K562 (cell line): ENCODE data around the gene NAA10. TPM values are rescaled to one million over a fixed set of nuclear protein-coding genes. Genes with fewer than 3 reads are reported as not detected.

Experiments used
- ADNP ChIP-seq: fragments of 200-800 bp; sonication (Bioruptor generic); IDR thresholded peaks from 2 replicates; pipeline ENCODE4 v1.6.1; 2016; ENCODE audit warnings: missing genetic modification characterization, missing compliant biosample characterization
- FOXA1 ChIP-seq: fragments of 450-650 bp; IDR thresholded peaks from 2 replicates; pipeline ENCODE4 v1.6.1; 2016; ENCODE audit warnings: mild to moderate bottlenecking, borderline replicate concordance
- FOXJ2 ChIP-seq: fragments of 200-800 bp; sonication (Bioruptor generic); IDR thresholded peaks from 2 replicates; pipeline ENCODE4 v1.6.1; 2016; ENCODE audit warnings: missing genetic modification characterization, missing compliant biosample characterization
- HCFC1 ChIP-seq: IDR thresholded peaks from 2 replicates; pipeline ENCODE4 v1.6.1; 2012; ENCODE audit warnings: low read depth, low read length, improper control_type of control experiment
- HNRNPL ChIP-seq: fragments of 200-400 bp; formaldehyde crosslinking; IDR thresholded peaks from 2 replicates; pipeline ENCODE4 v1.6.1; 2017; ENCODE audit warnings: low read depth, mild to moderate bottlenecking, low read length
- ZNF24 ChIP-seq: fragments of 450-650 bp; IDR thresholded peaks from 2 replicates; pipeline ENCODE4 v1.6.1; 2016
- ZNF311 ChIP-seq: fragments of 250-450 bp; sonication (Bioruptor Pico); IDR thresholded peaks from 2 replicates; pipeline ENCODE4 v1.4.0; 2020; ENCODE audit warnings: mild to moderate bottlenecking, moderate library complexity
- ZNF316 ChIP-seq: fragments of 450-650 bp; IDR thresholded peaks from 2 replicates; pipeline ENCODE4 v1.6.1; 2016
- polyA plus RNA-seq, 8 experiments: library from polyadenylated mRNA; depleted of rRNA in 4 of 8; stranded (reverse) in 5 of 8; unstranded in 3 of 8; fragments of >200 nt; fragmentation: Nextera tagmentation in 2 of 8; fragmentation: Illumina TruSeq in 1 of 8; extraction: Ambion mirVana in 2 of 8; extraction: Trizol in 1 of 8; gene quantifications; 2 replicates each; pipeline versions ENCODE4 v1.2.1 to v1.2.3, GENCODE V29; 2011 to 2014; ENCODE audit warnings: inconsistent platforms in 1 of 8, missing spikeins in 1 of 8
- total RNA-seq, 7 experiments: library from RNA; depleted of rRNA in 6 of 7; stranded (reverse); fragments of >200 nt in 6 of 7; fragmentation: Illumina TruSeq in 2 of 7; extraction: Trizol in 2 of 7; gene quantifications; 2 replicates each; pipeline versions ENCODE4 v1.2.1 to v1.2.3, GENCODE V29; 2011 to 2021; ENCODE audit warnings: low replicate concordance in 1 of 7
- TF ChIP-seq, protein P1 (sequence below): fragments of 450-650 bp; IDR thresholded peaks from 2 replicates; pipeline ENCODE4 v1.6.1; 2016; ENCODE audit warnings: borderline replicate concordance
- TF ChIP-seq, protein P2 (sequence below): fragments of 450-650 bp; formaldehyde crosslinking; IDR thresholded peaks from 2 replicates; pipeline ENCODE4 v1.4.0; 2022; ENCODE audit warnings: mild to moderate bottlenecking, moderate library complexity
- TF ChIP-seq, protein P3 (sequence below): fragments of 450-650 bp; IDR thresholded peaks from 2 replicates; pipeline ENCODE4 v1.6.1; 2016; ENCODE audit warnings: mild to moderate bottlenecking, moderate library complexity

The NAA10 gene
- total and polyA plus RNA-seq, 9 of the 15 experiments (the other 6 are each of a cell fraction or from before 2014, with no cell fraction given) = 11.1 to 250 (median 134) TPM

- peak; percentile 62 for TF ChIP-seq ZNF316
- TF ChIP-seq ZNF24 = no peak
- TF ChIP-seq, protein P1, sequence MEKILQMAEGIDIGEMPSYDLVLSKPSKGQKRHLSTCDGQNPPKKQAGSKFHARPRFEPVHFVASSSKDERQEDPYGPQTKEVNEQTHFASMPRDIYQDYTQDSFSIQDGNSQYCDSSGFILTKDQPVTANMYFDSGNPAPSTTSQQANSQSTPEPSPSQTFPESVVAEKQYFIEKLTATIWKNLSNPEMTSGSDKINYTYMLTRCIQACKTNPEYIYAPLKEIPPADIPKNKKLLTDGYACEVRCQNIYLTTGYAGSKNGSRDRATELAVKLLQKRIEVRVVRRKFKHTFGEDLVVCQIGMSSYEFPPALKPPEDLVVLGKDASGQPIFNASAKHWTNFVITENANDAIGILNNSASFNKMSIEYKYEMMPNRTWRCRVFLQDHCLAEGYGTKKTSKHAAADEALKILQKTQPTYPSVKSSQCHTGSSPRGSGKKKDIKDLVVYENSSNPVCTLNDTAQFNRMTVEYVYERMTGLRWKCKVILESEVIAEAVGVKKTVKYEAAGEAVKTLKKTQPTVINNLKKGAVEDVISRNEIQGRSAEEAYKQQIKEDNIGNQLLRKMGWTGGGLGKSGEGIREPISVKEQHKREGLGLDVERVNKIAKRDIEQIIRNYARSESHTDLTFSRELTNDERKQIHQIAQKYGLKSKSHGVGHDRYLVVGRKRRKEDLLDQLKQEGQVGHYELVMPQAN = no peak
- no peak for TF ChIP-seq FOXA1
- TF ChIP-seq, protein P2, sequence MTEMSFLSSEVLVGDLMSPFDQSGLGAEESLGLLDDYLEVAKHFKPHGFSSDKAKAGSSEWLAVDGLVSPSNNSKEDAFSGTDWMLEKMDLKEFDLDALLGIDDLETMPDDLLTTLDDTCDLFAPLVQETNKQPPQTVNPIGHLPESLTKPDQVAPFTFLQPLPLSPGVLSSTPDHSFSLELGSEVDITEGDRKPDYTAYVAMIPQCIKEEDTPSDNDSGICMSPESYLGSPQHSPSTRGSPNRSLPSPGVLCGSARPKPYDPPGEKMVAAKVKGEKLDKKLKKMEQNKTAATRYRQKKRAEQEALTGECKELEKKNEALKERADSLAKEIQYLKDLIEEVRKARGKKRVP = no peak
- no peak for TF ChIP-seq FOXJ2 (tag)
- TF ChIP-seq HCFC1 = no peak
- TF ChIP-seq ZNF311 (CRISPR knock-in tag) = no peak
- no peak for TF ChIP-seq ADNP (tag)
- TF ChIP-seq, protein P3, sequence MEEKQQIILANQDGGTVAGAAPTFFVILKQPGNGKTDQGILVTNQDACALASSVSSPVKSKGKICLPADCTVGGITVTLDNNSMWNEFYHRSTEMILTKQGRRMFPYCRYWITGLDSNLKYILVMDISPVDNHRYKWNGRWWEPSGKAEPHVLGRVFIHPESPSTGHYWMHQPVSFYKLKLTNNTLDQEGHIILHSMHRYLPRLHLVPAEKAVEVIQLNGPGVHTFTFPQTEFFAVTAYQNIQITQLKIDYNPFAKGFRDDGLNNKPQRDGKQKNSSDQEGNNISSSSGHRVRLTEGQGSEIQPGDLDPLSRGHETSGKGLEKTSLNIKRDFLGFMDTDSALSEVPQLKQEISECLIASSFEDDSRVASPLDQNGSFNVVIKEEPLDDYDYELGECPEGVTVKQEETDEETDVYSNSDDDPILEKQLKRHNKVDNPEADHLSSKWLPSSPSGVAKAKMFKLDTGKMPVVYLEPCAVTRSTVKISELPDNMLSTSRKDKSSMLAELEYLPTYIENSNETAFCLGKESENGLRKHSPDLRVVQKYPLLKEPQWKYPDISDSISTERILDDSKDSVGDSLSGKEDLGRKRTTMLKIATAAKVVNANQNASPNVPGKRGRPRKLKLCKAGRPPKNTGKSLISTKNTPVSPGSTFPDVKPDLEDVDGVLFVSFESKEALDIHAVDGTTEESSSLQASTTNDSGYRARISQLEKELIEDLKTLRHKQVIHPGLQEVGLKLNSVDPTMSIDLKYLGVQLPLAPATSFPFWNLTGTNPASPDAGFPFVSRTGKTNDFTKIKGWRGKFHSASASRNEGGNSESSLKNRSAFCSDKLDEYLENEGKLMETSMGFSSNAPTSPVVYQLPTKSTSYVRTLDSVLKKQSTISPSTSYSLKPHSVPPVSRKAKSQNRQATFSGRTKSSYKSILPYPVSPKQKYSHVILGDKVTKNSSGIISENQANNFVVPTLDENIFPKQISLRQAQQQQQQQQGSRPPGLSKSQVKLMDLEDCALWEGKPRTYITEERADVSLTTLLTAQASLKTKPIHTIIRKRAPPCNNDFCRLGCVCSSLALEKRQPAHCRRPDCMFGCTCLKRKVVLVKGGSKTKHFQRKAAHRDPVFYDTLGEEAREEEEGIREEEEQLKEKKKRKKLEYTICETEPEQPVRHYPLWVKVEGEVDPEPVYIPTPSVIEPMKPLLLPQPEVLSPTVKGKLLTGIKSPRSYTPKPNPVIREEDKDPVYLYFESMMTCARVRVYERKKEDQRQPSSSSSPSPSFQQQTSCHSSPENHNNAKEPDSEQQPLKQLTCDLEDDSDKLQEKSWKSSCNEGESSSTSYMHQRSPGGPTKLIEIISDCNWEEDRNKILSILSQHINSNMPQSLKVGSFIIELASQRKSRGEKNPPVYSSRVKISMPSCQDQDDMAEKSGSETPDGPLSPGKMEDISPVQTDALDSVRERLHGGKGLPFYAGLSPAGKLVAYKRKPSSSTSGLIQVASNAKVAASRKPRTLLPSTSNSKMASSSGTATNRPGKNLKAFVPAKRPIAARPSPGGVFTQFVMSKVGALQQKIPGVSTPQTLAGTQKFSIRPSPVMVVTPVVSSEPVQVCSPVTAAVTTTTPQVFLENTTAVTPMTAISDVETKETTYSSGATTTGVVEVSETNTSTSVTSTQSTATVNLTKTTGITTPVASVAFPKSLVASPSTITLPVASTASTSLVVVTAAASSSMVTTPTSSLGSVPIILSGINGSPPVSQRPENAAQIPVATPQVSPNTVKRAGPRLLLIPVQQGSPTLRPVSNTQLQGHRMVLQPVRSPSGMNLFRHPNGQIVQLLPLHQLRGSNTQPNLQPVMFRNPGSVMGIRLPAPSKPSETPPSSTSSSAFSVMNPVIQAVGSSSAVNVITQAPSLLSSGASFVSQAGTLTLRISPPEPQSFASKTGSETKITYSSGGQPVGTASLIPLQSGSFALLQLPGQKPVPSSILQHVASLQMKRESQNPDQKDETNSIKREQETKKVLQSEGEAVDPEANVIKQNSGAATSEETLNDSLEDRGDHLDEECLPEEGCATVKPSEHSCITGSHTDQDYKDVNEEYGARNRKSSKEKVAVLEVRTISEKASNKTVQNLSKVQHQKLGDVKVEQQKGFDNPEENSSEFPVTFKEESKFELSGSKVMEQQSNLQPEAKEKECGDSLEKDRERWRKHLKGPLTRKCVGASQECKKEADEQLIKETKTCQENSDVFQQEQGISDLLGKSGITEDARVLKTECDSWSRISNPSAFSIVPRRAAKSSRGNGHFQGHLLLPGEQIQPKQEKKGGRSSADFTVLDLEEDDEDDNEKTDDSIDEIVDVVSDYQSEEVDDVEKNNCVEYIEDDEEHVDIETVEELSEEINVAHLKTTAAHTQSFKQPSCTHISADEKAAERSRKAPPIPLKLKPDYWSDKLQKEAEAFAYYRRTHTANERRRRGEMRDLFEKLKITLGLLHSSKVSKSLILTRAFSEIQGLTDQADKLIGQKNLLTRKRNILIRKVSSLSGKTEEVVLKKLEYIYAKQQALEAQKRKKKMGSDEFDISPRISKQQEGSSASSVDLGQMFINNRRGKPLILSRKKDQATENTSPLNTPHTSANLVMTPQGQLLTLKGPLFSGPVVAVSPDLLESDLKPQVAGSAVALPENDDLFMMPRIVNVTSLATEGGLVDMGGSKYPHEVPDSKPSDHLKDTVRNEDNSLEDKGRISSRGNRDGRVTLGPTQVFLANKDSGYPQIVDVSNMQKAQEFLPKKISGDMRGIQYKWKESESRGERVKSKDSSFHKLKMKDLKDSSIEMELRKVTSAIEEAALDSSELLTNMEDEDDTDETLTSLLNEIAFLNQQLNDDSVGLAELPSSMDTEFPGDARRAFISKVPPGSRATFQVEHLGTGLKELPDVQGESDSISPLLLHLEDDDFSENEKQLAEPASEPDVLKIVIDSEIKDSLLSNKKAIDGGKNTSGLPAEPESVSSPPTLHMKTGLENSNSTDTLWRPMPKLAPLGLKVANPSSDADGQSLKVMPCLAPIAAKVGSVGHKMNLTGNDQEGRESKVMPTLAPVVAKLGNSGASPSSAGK = peak; percentile 32; the same call in 1 of the 2 replicates
- TF ChIP-seq HNRNPL = no peak
Measured at GRCh38 chrX:153966283-153966688, 31.4 kb upstream of the NAA10 start (continued).
